HG02981 (cell line): ENCODE measurements around the gene OXER1.

ENCODE experiments used
- ATAC-seq: cut with Tn5 transposase; IDR thresholded peaks from one replicate; pipeline ENCODE4 v1.9.1; 2021; ENCODE audit warnings: mild to moderate bottlenecking, moderate library complexity; ENCODE audit not compliant: unreplicated experiment

The OXER1 gene

DNA sequence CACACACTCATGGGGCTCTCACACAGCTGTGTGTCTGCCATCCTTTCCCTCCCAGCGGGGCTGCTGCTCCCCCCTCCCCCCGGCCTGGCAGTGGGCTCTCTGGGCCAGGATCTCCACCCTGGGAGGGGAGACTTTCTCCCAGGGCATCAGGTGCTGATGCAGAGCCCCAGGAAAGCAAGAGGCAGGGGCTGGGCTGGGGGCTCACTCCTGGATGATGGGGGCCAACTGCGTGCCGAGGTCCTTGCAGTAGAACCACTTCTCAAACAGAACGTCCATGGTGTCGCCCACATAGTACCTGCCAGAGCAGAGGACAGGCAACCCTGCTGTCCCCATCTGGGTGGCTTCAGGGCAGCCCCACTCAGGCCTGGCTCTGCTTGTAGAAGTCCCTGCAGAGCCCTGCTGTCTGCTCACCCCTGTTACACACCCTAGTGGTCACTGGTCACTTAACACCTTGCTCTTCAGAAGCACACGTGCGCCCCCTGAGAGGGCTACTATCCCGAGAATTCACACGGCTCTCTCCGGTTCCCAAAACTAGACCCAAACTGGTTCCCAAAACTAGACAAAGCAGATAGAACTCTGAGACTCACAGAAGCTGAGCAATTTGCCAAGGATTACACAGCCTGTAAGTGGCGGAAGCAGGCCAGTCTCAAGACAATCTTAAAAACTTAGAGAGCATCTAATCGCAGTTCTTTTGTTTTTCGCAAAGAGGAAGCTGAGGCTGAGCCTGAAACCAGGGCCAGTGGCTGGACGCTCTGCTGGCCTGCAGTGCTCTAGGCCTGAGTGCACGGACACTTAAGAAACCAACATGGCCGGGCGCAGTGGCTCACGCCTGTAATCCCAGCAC lies 6.6 kb upstream of the OXER1 start:
- ATAC-seq, result no peak

GRCh38 chr2:42769583-42770287 lies 5.8 kb upstream of the OXER1 start:
- ATAC-seq, result no peak

DNA sequence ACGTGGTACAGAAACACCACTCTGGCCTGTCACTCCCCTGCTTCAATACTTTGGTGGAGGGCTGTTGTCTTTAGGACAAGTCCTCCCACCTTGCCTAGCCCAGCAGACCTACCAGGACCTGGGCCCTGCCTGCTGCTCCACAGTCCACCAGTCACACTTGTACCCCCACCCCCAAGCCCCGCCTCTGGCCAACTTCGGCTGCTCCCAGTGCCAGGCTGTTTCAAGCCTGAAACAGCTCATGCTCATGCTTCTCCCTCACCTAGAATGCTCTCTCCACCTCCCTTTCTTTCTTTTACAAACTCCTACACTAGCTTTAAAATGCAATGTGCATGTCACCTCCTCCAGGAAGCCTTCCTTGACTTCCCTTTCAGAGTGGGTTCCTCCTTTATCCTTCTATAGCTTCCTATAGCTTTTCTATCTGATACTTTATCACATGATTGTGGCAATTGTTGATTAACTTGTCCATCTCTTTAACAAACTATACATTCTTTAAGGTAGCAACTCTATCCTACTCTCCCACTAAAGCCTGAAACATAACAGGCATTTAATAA lies 4.8 kb upstream of the OXER1 start:
- ATAC-seq, result no peak

GRCh38 chr2:42767899-42768705 lies 4.2 kb upstream of the OXER1 start:
- no peak for ATAC-seq

GRCh38 chr2:42767080-42767898 lies 3.4 kb upstream of the OXER1 start:
- ATAC-seq, result no peak

- ATAC-seq, result no peak
These were observed 1.8 kb upstream of the OXER1 start for GRCh38 chr2:42765686-42766085.

DNA sequence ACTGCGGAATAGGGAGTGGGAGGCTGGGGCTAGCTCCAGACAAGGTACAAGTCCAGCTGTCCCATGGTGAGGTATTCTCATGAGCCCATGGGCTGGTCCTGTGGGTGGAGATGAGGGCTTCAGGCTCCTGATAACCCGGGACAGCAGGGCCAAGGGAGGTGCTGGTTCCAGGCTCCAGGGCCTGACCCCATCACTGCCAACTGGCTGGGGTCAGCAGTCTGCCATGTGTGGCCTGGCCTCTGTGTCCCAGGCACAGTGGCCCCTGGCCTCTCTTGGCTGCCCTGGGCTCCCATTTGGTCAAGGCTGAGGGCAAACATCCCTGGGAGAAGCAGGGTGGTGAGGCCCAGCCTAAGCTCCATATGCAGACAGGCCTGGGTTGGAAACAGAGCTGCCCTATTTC lies 966 bp upstream of the OXER1 start:
- no peak for ATAC-seq

- no peak for ATAC-seq
These were observed 821 bp downstream of the OXER1 start for GRCh38 chr2:42762823-42763804.

DNA sequence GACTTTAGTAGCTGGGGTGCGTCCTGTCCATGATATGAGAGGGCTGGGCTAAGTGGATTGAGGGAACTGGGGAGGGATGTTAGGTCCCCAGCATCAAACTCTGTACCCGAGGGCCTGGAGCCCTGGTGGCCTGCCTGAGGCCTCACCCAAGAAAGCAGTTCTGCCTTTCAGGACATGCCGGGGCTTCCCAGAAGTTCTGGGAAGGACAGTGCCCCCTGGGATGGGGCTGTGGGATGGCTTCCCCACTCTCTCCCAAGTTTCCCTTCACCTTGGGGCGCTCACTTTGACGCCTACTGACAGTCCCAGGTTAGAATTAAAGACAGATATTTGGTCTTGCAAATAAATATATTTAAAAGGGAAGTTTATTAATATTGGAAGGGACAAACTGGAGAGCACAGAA lies 1.8 kb downstream of the OXER1 start:
- ATAC-seq, result no peak

DNA sequence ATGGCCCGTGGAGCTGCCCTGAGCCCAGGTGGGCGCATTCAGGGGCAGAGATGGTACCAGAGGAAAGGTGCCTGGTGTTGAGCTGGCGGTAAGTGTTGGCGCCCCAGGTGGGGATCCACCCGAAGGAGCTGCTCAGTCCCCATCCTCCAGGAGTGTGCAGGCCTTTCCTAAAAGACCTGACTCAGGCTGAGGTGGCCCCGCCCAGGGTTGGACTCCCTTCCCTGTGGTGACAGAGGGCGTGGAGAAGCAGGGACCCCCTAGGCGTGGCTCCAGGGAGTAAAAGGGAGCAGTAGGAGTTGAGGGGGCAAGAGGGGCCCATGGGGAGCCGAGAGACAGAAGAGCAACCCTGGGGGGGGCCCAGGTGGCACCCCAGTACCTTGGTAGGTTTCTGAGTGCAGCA lies 2.4 kb downstream of the OXER1 start:
- ATAC-seq, result no peak

GRCh38 chr2:42758751-42759150 lies 5.2 kb downstream of the OXER1 start:
- no peak for ATAC-seq

- no peak for ATAC-seq
These were observed 5.8 kb downstream of the OXER1 start for GRCh38 chr2:42757981-42758740.

GRCh38 chr2:42756966-42757513 lies 6.9 kb downstream of the OXER1 start:
- no peak for ATAC-seq

DNA sequence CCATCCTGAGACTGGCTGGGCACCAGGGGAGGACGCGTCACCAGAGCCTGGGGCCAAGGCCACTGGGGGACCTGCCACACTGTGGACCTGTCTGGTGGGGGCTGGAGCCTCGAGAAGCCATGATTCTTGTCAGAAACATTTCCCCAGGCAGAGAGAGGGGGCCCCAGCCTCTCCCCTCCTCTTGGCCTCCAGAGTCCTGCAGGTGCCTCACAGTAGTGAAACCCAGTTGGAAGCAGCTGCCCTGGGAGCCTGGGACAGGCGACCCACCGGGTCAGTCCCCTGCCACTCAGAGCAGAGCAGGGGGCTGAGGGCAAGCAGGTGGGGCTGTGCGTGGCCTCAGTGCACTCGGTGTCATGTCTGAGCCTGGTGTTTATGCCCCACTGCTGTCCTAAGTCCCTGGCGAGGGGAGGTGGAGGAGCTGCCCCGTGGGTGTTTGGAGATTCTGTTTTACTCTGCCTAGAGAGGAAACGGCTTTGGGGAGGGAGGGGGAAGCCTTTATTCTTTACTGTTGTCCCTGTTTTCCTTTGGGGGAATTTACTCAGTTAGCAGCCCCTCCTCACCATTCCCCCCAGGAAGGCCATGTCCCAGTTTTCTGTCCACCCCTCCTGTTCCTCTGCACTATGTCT lies 7.7 kb downstream of the OXER1 start:
- ATAC-seq, result no peak

DNA sequence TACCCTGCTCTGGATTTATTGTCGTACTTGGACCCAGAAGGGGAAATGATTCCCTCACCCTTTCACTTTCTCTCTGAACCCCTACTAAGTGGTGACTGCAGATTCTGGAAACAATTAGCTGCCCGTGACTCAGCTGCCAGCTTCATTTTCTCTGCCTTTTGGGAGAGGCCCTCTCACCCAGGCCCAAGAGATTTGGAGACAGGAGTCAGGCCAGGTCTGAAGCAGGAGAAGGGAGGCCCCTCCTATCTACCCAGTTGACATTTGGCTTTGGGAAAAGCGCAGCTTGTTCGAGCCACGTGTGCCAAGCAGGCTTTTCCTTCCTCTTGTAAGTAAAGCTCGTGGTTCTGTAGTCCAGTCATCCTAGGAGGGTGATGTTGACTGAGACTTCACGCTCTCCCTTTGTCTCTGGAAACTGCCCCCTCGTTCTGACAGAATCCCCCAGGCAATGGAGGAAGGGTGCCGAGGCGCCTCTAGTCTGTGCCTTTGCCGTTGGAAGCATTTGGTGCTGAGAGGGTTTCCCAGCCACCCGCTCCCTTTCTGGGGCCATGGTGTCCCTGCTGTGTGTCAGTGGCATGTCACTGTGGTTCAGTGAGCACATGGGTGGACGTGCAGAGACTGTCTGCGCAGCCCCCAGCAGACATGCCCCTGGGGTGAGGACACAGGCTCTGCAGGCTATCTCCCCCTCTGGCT lies 8.6 kb downstream of the OXER1 start:
- no peak for ATAC-seq

GRCh38 chr2:42754776-42755140 lies 9.2 kb downstream of the OXER1 start:
- ATAC-seq, result no peak
